ENCODE measurements around the gene CUL3.
"Not testable (repeated sequence)": the region's sequence is repeated elsewhere in the genome, so short reads cannot be mapped to it uniquely, and the experiment has no call there.

CUL3 gene

GRCh38 chr2:224532931-224533330 lies 52.2 kb downstream of the CUL3 start:
- no peak for DNase-seq

GRCh38 chr2:224532441-224532840 lies 52.7 kb downstream of the CUL3 start:
- no peak for DNase-seq

- DNase-seq: no peak
Observed at GRCh38 chr2:224528171-224528570, 57.0 kb downstream of the CUL3 start.

GRCh38 chr2:224525774-224526173 lies 59.4 kb downstream of the CUL3 start:
- no peak for DNase-seq

- DNase-seq: no peak
Observed at GRCh38 chr2:224524657-224525056, 60.5 kb downstream of the CUL3 start.

GRCh38 chr2:224523626-224524577 lies 61.3 kb downstream of the CUL3 start:
- DNase-seq: no peak

- not testable (repeated sequence) for DNase-seq
Observed at GRCh38 chr2:224522483-224522882, 62.7 kb downstream of the CUL3 start.

GRCh38 chr2:224520064-224520463 lies 65.1 kb downstream of the CUL3 start:
- DNase-seq: peak; percentile 15 to 20

- DNase-seq: no peak
Observed at GRCh38 chr2:224518806-224519580, 66.2 kb downstream of the CUL3 start.

GRCh38 chr2:224517963-224518362 lies 67.2 kb downstream of the CUL3 start:
- no peak for DNase-seq

GRCh38 chr2:224516393-224516792 lies 68.8 kb downstream of the CUL3 start:
- DNase-seq: not testable (repeated sequence)

GRCh38 chr2:224513991-224514390 lies 71.2 kb downstream of the CUL3 start:
- DNase-seq: no peak

- DNase-seq: no peak
Observed at GRCh38 chr2:224507789-224508188, 77.4 kb downstream of the CUL3 start.

- DNase-seq: no peak
Observed at GRCh38 chr2:224506494-224506893, 78.7 kb downstream of the CUL3 start.

GRCh38 chr2:224498991-224499390 lies 86.2 kb downstream of the CUL3 start:
- DNase-seq: no peak

GRCh38 chr2:224492531-224492930 lies 92.6 kb downstream of the CUL3 start:
- DNase-seq: no peak

GRCh38 chr2:224487940-224488339 lies 97.2 kb downstream of the CUL3 start:
- DNase-seq: not testable (repeated sequence)

- not testable (repeated sequence) for DNase-seq
Observed at GRCh38 chr2:224485081-224486014, 99.8 kb downstream of the CUL3 start.

GRCh38 chr2:224479826-224480225 lies 105.3 kb downstream of the CUL3 start:
- no peak for DNase-seq

- DNase-seq: no peak
Observed at GRCh38 chr2:224472827-224473226, 112.3 kb downstream of the CUL3 start.

GRCh38 chr2:224472137-224472536 lies 113.0 kb downstream of the CUL3 start:
- DNase-seq: no peak

GRCh38 chr2:224469374-224469964 lies 115.7 kb downstream of the CUL3 start:
- DNase-seq: no peak
